Mesodermal cell (in vitro differentiated cells): Measurements from ENCODE around the gene TIAM1.

Source experiments
- H3K27ac ChIP-seq: 2 replicates; pipeline ENCODE4 v1.7.0; 2013; ENCODE audit warnings: mild to moderate bottlenecking, low read depth, low read length, moderate library complexity; ENCODE audit not compliant: severe bottlenecking
- H3K36me3 ChIP-seq: 2 replicates; pipeline ENCODE4 v1.7.1; 2013; ENCODE audit warnings: mild to moderate bottlenecking, low read length, moderate library complexity; ENCODE audit not compliant: control insufficient read depth, insufficient read depth
- H3K4me1 ChIP-seq: one replicate; pipeline ENCODE4 v1.7.1; 2013; ENCODE audit warnings: mild to moderate bottlenecking, low read length; ENCODE audit not compliant: insufficient read depth, control insufficient read depth, poor library complexity, severe bottlenecking
- H3K4me3 ChIP-seq: 2 replicates; pipeline ENCODE4 v1.7.0; 2013; ENCODE audit warnings: low read length, control low read depth, mild to moderate bottlenecking; ENCODE audit not compliant: insufficient read depth, poor library complexity, severe bottlenecking; ENCODE audit errors: extremely low read depth
- H3K9me3 ChIP-seq: 2 replicates; pipeline ENCODE4 v1.7.1; 2013; ENCODE audit warnings: mild to moderate bottlenecking, low read length, moderate library complexity; ENCODE audit not compliant: control insufficient read depth
- WGBS, 2 experiments: methylation state at CpG; one replicate each; pipeline ENCODE4 v1.1.5; 2013; ENCODE audit warnings: missing lambda C conversion rate in 2 of 2; ENCODE audit not compliant: insufficient coverage in 2 of 2; 5-methylcytosine and 5-hydroxymethylcytosine counted together

Gene TIAM1

GRCh38 chr21:31268090-31268489 is 76.0 kb downstream of the TIAM1 start:
- Histone ChIP-seq H3K4me1 (no peaks in the 10 kb centered on the region), H3K36me3 (peaks cover 6% of the 10 kb centered on the region), H3K27ac (no peak overlapping the region), H3K4me3 (no peak overlapping the region), H3K9me3 (no peaks in the 10 kb centered on the region)
- 88 to 98% methylated on average over 4 to 5 of the region's 5 CpGs for WGBS, 2 experiments

- Histone ChIP-seq H3K36me3 (peaks cover 6% of the 10 kb centered on the region), H3K9me3 (no peaks in the 10 kb centered on the region), H3K4me1 (no peaks in the 10 kb centered on the region), H3K4me3 (no peak overlapping the region), H3K27ac (no peak overlapping the region)
- WGBS, 2 experiments: 92 to 100% methylated on average over 2 to 3 of the region's 4 CpGs
These were observed 76.4 kb downstream of the TIAM1 start for GRCh38 chr21:31267644-31268043.

- H3K4me1 ChIP-seq: no peaks in the 10 kb centered on the region
- H3K27ac ChIP-seq: no peak overlapping the region
- WGBS, 2 experiments: 96 to 98% methylated on average over 18 of the region's 18 CpGs
- H3K36me3 ChIP-seq: peaks cover under 1% of the 10 kb centered on the region
- no peaks in the 10 kb centered on the region for H3K9me3 ChIP-seq
- no peak overlapping the region for H3K4me3 ChIP-seq
These were observed 77.8 kb downstream of the TIAM1 start for GRCh38 chr21:31266241-31266640.

GRCh38 chr21:31265366-31266013 is 78.6 kb downstream of the TIAM1 start:
- H3K9me3 ChIP-seq: no peaks in the 10 kb centered on the region
- H3K4me1 ChIP-seq: no peaks in the 10 kb centered on the region
- H3K36me3 ChIP-seq: no peaks in the 10 kb centered on the region
- 85 to 90% methylated on average over 7 to 9 of the region's 11 CpGs for WGBS, 2 experiments
- H3K27ac ChIP-seq: no peak overlapping the region
- H3K4me3 ChIP-seq: no peak overlapping the region

GRCh38 chr21:31264574-31264973 is 79.5 kb downstream of the TIAM1 start:
- Histone ChIP-seq H3K4me1 (no peaks in the 10 kb centered on the region), H3K9me3 (no peaks in the 10 kb centered on the region), H3K36me3 (no peaks in the 10 kb centered on the region), H3K27ac (no peak overlapping the region), H3K4me3 (no peak overlapping the region)
- 87 to 92% methylated on average over 3 to 5 of the region's 6 CpGs for WGBS, 2 experiments

GRCh38 chr21:31262728-31263127 is 81.3 kb downstream of the TIAM1 start:
- Histone ChIP-seq H3K9me3 (no peaks in the 10 kb centered on the region), H3K36me3 (no peaks in the 10 kb centered on the region), H3K4me1 (peaks cover 4% of the 10 kb centered on the region), H3K4me3 (no peak overlapping the region), H3K27ac (no peak overlapping the region)
- no CpG with 5 or more reads among the region's 4 CpGs for WGBS, 2 experiments

- WGBS, 2 experiments: 95 to 100% methylated on average over 6 to 8 of the region's 8 CpGs
- no peak overlapping the region for H3K27ac ChIP-seq
These were observed 82.3 kb downstream of the TIAM1 start for GRCh38 chr21:31261759-31262158.

GRCh38 chr21:31260790-31261189 is 83.3 kb downstream of the TIAM1 start:
- no peaks in the 10 kb centered on the region for H3K9me3 ChIP-seq
- WGBS, 2 experiments: 100% methylated on average over 2 to 3 of the region's 4 CpGs

More at GRCh38 chr21:31261759-31262158, 82.3 kb downstream of the TIAM1 start:
- Histone ChIP-seq H3K36me3 (no peaks in the 10 kb centered on the region), H3K9me3 (no peaks in the 10 kb centered on the region), H3K4me3 (no peak overlapping the region), H3K4me1 (peaks cover 4% of the 10 kb centered on the region)

GRCh38 chr21:31258073-31258472 is 86.0 kb downstream of the TIAM1 start:
- Histone ChIP-seq H3K4me1 (peaks cover 4% of the 10 kb centered on the region), H3K36me3 (no peaks in the 10 kb centered on the region), H3K4me3 (no peak overlapping the region), H3K9me3 (no peaks in the 10 kb centered on the region), H3K27ac (no peak overlapping the region)
- 93 to 95% methylated on average over 3 to 4 of the region's 4 CpGs for WGBS, 2 experiments

More at GRCh38 chr21:31260790-31261189, 83.3 kb downstream of the TIAM1 start:
- Histone ChIP-seq H3K4me1 (peaks cover 4% of the 10 kb centered on the region), H3K4me3 (no peak overlapping the region), H3K36me3 (no peaks in the 10 kb centered on the region), H3K27ac (no peak overlapping the region)

GRCh38 chr21:31257265-31257664 is 86.8 kb downstream of the TIAM1 start:
- Histone ChIP-seq H3K4me3 (no peak overlapping the region), H3K36me3 (no peaks in the 10 kb centered on the region), H3K27ac (no peak overlapping the region), H3K9me3 (no peaks in the 10 kb centered on the region), H3K4me1 (peaks cover 4% of the 10 kb centered on the region)
- WGBS, 2 experiments: 95 to 100% methylated on average over 2 of the region's 3 CpGs

- WGBS, 2 experiments: 85 to 90% methylated on average over 2 of the region's 2 CpGs
- H3K4me3 ChIP-seq: no peak overlapping the region
- peaks cover 4% of the 10 kb centered on the region for H3K4me1 ChIP-seq
- no peaks in the 10 kb centered on the region for H3K9me3 ChIP-seq
- H3K36me3 ChIP-seq: peaks cover 3% of the 10 kb centered on the region
- no peak overlapping the region for H3K27ac ChIP-seq
These were observed 88.2 kb downstream of the TIAM1 start for GRCh38 chr21:31255896-31256295.
